ENCODE results near the gene TBX10. TPM values are rescaled to one million over a fixed set of nuclear protein-coding genes. Genes with fewer than 3 reads are reported as not detected.

TBX10 gene
- total RNA-seq, 1 experiment from 2014 or later: not detected

- peaks cover 0 to 2% of the 10 kb centered on the region in 2 experiments; a peak in 2 of 4 replicates for H3K36me3 ChIP-seq (ENCODE audit: control insufficient read depth in 1 of 2, insufficient read depth in 2 of 2, low read length in 2 of 2)
- no peaks in the 10 kb centered on the region for H3K79me2 ChIP-seq (ENCODE audit: insufficient read depth, low read length)
- H3K9me3 ChIP-seq (ENCODE audit: control insufficient read depth in 1 of 2, insufficient read depth in 1 of 2, low read depth in 1 of 2, low read length in 2 of 2): no peaks in the 10 kb centered on the region
- H4K20me1 ChIP-seq (ENCODE audit: insufficient read depth): no peaks in the 10 kb centered on the region
- DNase-seq (ENCODE audit: low read depth, low spot score) (no peak), ATAC-seq (no peak)
- H3K9ac ChIP-seq (ENCODE audit: low read length): no peak overlapping the region
- H3K9me2 ChIP-seq (ENCODE audit: insufficient read depth): no peaks in the 10 kb centered on the region
- H3K27me3 ChIP-seq (ENCODE audit: insufficient read depth, low read length): no peaks in the 10 kb centered on the region
- ChIA-PET POLR2A (no interaction called here), CTCF (interaction anchor here (1.6 kb wide), 2 partner anchors 13 to 44 kb away, joined by 5 to 9 read pairs; partner anchors contain the start of gene NUDT8), RAD21 (ENCODE audit: low non-redundant PET in 1 of 2, low total read pairs in 2 of 2, uncharacterized antibody in 2 of 2, unreplicated experiment in 2 of 2) (no interaction called here)
- no peak overlapping the region for H3K27ac ChIP-seq (ENCODE audit: low read depth, low read length)
- intact Hi-C loops (cut with micrococcal nuclease): no loop called here
- H3K4me2 ChIP-seq (ENCODE audit: low read length): no peak overlapping the region
- BruUV-seq (replicated peaks): no TSS peak
- peaks cover 2 to 13% of the 10 kb centered on the region in 2 experiments; a peak in 2 of 4 replicates for H3K4me1 ChIP-seq (ENCODE audit: control insufficient read depth in 1 of 2, insufficient read depth in 2 of 2, low read length in 2 of 2)
- no peak overlapping the region for H2AFZ ChIP-seq (ENCODE audit: low read depth, low read length, poor library complexity, severe bottlenecking)
- no peak overlapping the region for H3K4me3 ChIP-seq (replicated peaks in 1 of 2; ENCODE audit: low read depth in 1 of 2, low read length in 2 of 2)
- no peak for TF ChIP-seq ZFX (IDR thresholded peaks at IDR 0.05)
These were observed 22.9 kb downstream of the TBX10 start for GRCh38 chr11:67616431-67617242.

- intact Hi-C loops (cut with micrococcal nuclease): loop anchor here (1.0 kb wide), 1 partner anchor 43 kb away; no protein-coding TSS in a partner anchor
- POLR2A ChIA-PET: no interaction called here
- RAD21 ChIA-PET (ENCODE audit: low non-redundant PET in 1 of 2, low total read pairs in 2 of 2, uncharacterized antibody in 2 of 2, unreplicated experiment in 2 of 2): no interaction called here
These were observed 23.7 kb downstream of the TBX10 start for GRCh38 chr11:67615728-67616430.

More at GRCh38 chr11:67615728-67616430, 23.7 kb downstream of the TBX10 start:
- Histone ChIP-seq H2AFZ (ENCODE audit: low read depth, low read length, poor library complexity, severe bottlenecking) (no peak overlapping the region), H3K27me3 (ENCODE audit: insufficient read depth, low read length) (no peaks in the 10 kb centered on the region), H3K79me2 (ENCODE audit: insufficient read depth, low read length) (no peaks in the 10 kb centered on the region), H4K20me1 (ENCODE audit: insufficient read depth) (no peaks in the 10 kb centered on the region), H3K36me3 (ENCODE audit: control insufficient read depth in 1 of 2, insufficient read depth in 2 of 2, low read length in 2 of 2) (peaks cover 1 to 4% of the 10 kb centered on the region in 2 experiments; a peak in 3 of 4 replicates), H3K4me2 (ENCODE audit: low read length) (no peak overlapping the region), H3K9me3 (ENCODE audit: control insufficient read depth in 1 of 2, insufficient read depth in 1 of 2, low read depth in 1 of 2, low read length in 2 of 2) (no peaks in the 10 kb centered on the region), H3K4me1 (ENCODE audit: control insufficient read depth in 1 of 2, insufficient read depth in 2 of 2, low read length in 2 of 2) (peaks cover 2 to 13% of the 10 kb centered on the region in 2 experiments; a peak in 2 of 4 replicates), H3K27ac (ENCODE audit: low read depth, low read length) (no peak overlapping the region; the same call in 1 of the 2 replicates), H3K9ac (ENCODE audit: low read length) (no peak overlapping the region), H3K4me3 (replicated peaks in 1 of 2; ENCODE audit: low read depth in 1 of 2, low read length in 2 of 2) (no peak overlapping the region), H3K9me2 (ENCODE audit: insufficient read depth) (no peaks in the 10 kb centered on the region)
- DNase-seq (ENCODE audit: low read depth, low spot score) (no peak), ATAC-seq (peak; percentile 8; the same call in 1 of the 2 replicates)
- CTCF ChIA-PET: interaction anchor here (1.6 kb wide), 1 partner anchor 43 kb away, joined by 5 read pairs; no protein-coding TSS in a partner anchor
- no TSS peak for BruUV-seq (replicated peaks)
- TF ChIP-seq EZH2 (IDR thresholded peaks at IDR 0.05): no peak
- TF ChIP-seq, protein P1, sequence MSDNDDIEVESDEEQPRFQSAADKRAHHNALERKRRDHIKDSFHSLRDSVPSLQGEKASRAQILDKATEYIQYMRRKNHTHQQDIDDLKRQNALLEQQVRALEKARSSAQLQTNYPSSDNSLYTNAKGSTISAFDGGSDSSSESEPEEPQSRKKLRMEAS (IDR thresholded peaks at IDR 0.05): no peak
- no peak for TF ChIP-seq EZH2phosphoT487 (IDR thresholded peaks at IDR 0.05; ENCODE audit: borderline replicate concordance)
- TF ChIP-seq RAD21 (IDR thresholded peaks at IDR 0.05; ENCODE audit: low read depth): no peak
- TF ChIP-seq JUND (IDR thresholded peaks at IDR 0.05): no peak
- no peak for TF ChIP-seq YY1 (IDR thresholded peaks at IDR 0.05; ENCODE audit: extremely low read depth, insufficient replicate concordance, low read depth, low read length)
- TF ChIP-seq, protein P2, sequence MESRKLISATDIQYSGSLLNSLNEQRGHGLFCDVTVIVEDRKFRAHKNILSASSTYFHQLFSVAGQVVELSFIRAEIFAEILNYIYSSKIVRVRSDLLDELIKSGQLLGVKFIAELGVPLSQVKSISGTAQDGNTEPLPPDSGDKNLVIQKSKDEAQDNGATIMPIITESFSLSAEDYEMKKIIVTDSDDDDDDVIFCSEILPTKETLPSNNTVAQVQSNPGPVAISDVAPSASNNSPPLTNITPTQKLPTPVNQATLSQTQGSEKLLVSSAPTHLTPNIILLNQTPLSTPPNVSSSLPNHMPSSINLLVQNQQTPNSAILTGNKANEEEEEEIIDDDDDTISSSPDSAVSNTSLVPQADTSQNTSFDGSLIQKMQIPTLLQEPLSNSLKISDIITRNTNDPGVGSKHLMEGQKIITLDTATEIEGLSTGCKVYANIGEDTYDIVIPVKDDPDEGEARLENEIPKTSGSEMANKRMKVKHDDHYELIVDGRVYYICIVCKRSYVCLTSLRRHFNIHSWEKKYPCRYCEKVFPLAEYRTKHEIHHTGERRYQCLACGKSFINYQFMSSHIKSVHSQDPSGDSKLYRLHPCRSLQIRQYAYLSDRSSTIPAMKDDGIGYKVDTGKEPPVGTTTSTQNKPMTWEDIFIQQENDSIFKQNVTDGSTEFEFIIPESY (IDR thresholded peaks at IDR 0.05; ENCODE audit: extremely low read depth, insufficient replicate concordance, low read length): no peak
- TF ChIP-seq SRF (IDR thresholded peaks at IDR 0.05; ENCODE audit: low read depth): no peak
- no peak for TF ChIP-seq CEBPB (IDR thresholded peaks at IDR 0.05; ENCODE audit: low read depth)
- no peak for TF ChIP-seq CBX3 (IDR thresholded peaks at IDR 0.05; ENCODE audit: low read depth)

Measured in HCT116 (cell line).